PC-9 (cell line): ENCODE measurements around the gene LRRC7. TPM values are rescaled to one million over a fixed set of nuclear protein-coding genes. Genes with fewer than 3 reads are reported as not detected.

Experiments
- BruUV-seq: library from RNA; stranded (reverse); fragments of 400-500 nt; replicated peaks from 2 replicates; lab custom pipeline; 2021; lab: Mats Ljungman, UMichigan
- CTCF ChIA-PET: fragments of 300-600 bp; sonication (Branson Sonifier 250); formaldehyde crosslinking; loops from one replicate; lab custom pipeline; 2022; ENCODE audit warnings: antibody characterized with exemption; lab: Charles Lee
- POLR2A ChIA-PET: fragments of 300-600 bp; sonication (Branson Sonifier 250); formaldehyde crosslinking; loops from one replicate; lab custom pipeline; 2022; ENCODE audit warnings: antibody characterized with exemption; ENCODE audit not compliant: unreplicated experiment; lab: Charles Lee
- DNase-seq, 2 experiments: peaks; one replicate each; pipeline versions ENCODE4 v3.0.0 to v3.0.0-alpha.2; 2015 to 2022; ENCODE audit warnings: mixed read lengths in 1 of 2
- H2AFZ ChIP-seq: fragments of 200-600 bp; sonication (generic); 2 replicates; pipeline ENCODE4 v1.8.1; 2017; ENCODE audit warnings: antibody characterized with exemption
- H3F3A ChIP-seq: fragments of 200-600 bp; sonication (generic); 2 replicates; pipeline ENCODE4 v1.8.1; 2017; ENCODE audit warnings: antibody characterized with exemption, mild to moderate bottlenecking, low read depth; ENCODE audit not compliant: insufficient read depth
- H3K27ac ChIP-seq: fragments of 200-600 bp; sonication (generic); 2 replicates; pipeline ENCODE4 v1.6.1; 2016; ENCODE audit warnings: mixed run types
- H3K27me3 ChIP-seq: fragments of 200-600 bp; sonication (generic); 2 replicates; pipeline ENCODE4 v1.6.1; 2016; ENCODE audit warnings: low read depth, mixed run types; ENCODE audit not compliant: insufficient read depth
- H3K36me3 ChIP-seq: fragments of 200-600 bp; sonication (generic); 2 replicates; pipeline ENCODE4 v1.6.1; 2016; ENCODE audit warnings: low read depth, mixed run types
- H3K4me1 ChIP-seq: fragments of 200-600 bp; sonication (generic); replicated peaks from 2 replicates; pipeline ENCODE4 v1.6.1; 2016; ENCODE audit warnings: mixed run types; ENCODE audit not compliant: insufficient read depth
- H3K4me2 ChIP-seq: fragments of 200-600 bp; sonication (generic); 2 replicates; pipeline ENCODE4 v1.6.1; 2017; ENCODE audit warnings: mixed run types
- H3K4me3 ChIP-seq: fragments of 200-600 bp; sonication (generic); 2 replicates; pipeline ENCODE4 v1.6.1; 2016; ENCODE audit warnings: mixed run types
- H3K79me2 ChIP-seq: fragments of 200-600 bp; sonication (generic); 2 replicates; pipeline ENCODE4 v1.6.1; 2017; ENCODE audit warnings: low read depth, mixed run types
- H3K9me2 ChIP-seq: fragments of 200-600 bp; sonication (generic); 2 replicates; pipeline ENCODE4 v1.8.1; 2017; ENCODE audit warnings: mild to moderate bottlenecking; ENCODE audit not compliant: insufficient read depth
- H3K9me3 ChIP-seq: fragments of 200-600 bp; sonication (generic); 2 replicates; pipeline ENCODE4 v1.8.1; 2016; ENCODE audit warnings: low read depth; ENCODE audit not compliant: insufficient read depth
- H4K20me1 ChIP-seq: fragments of 200-600 bp; sonication (generic); 2 replicates; pipeline ENCODE4 v1.8.1; 2017; ENCODE audit not compliant: insufficient read depth
- CTCF ChIP-seq: fragments of 200-600 bp; sonication (generic); conservative IDR thresholded peaks from 2 replicates; pipeline ENCODE4 v1.6.1; 2017; ENCODE audit warnings: mixed run types, antibody characterized with exemption, mild to moderate bottlenecking, moderate library complexity
- EZH2 ChIP-seq: fragments of 200-600 bp; sonication (generic); IDR thresholded peaks from 2 replicates; pipeline ENCODE4 v1.8.0; 2017; ENCODE audit warnings: antibody characterized with exemption, low read depth
- intact Hi-C: fragments of 100-400 bp; cut with micrococcal nuclease; formaldehyde crosslinking; loops from one replicate; pipeline ENCODE4 v1.10.0; 2022; ENCODE audit not compliant: unreplicated experiment
- total RNA-seq: library from RNA; stranded (reverse); gene quantifications from 2 replicates; pipeline ENCODE4 v1.2.3, GENCODE V29; 2021

The LRRC7 gene
- total RNA-seq, 1 experiment from 2014 or later: not detected

GRCh38 chr1:69991644-69992043, 423.9 kb downstream of the LRRC7 start:
- Histone ChIP-seq H3K4me3 (no peak overlapping the region), H4K20me1 (no peaks in the 10 kb centered on the region), H2AFZ (no peak overlapping the region), H3K4me2 (no peak overlapping the region), H3K79me2 (no peaks in the 10 kb centered on the region), H3K9me2 (no peaks in the 10 kb centered on the region), H3K9me3 (no peaks in the 10 kb centered on the region), H3K36me3 (no peaks in the 10 kb centered on the region), H3K4me1 (no peaks in the 10 kb centered on the region), H3F3A (no peaks in the 10 kb centered on the region), H3K27me3 (no peaks in the 10 kb centered on the region), H3K27ac (no peak overlapping the region)
- ChIA-PET POLR2A (no interaction called here), CTCF (no interaction called here)
- intact Hi-C loops: no loop called here
- DNase-seq: no peak
- BruUV-seq: no TSS peak
- TF ChIP-seq CTCF (no peak), EZH2 (no peak)

GRCh38 chr1:69992594-69992993, 424.9 kb downstream of the LRRC7 start:
- H3K4me1 ChIP-seq: no peaks in the 10 kb centered on the region

GRCh38 chr1:69993810-69994209, 426.1 kb downstream of the LRRC7 start:
- H3K4me1 ChIP-seq: no peaks in the 10 kb centered on the region
- no peaks in the 10 kb centered on the region for H3K9me3 ChIP-seq
- H4K20me1 ChIP-seq: no peaks in the 10 kb centered on the region
- POLR2A ChIA-PET: no interaction called here
- BruUV-seq: no TSS peak
- DNase-seq: no peak
- no peak overlapping the region for H3K4me2 ChIP-seq
- H3K79me2 ChIP-seq: no peaks in the 10 kb centered on the region
- no peaks in the 10 kb centered on the region for H3K27me3 ChIP-seq
- TF ChIP-seq CTCF: no peak
- TF ChIP-seq EZH2: no peak
- no peaks in the 10 kb centered on the region for H3K36me3 ChIP-seq
- H3K27ac ChIP-seq: no peak overlapping the region
- no peak overlapping the region for H2AFZ ChIP-seq
- H3K9me2 ChIP-seq: no peaks in the 10 kb centered on the region
- CTCF ChIA-PET: no interaction called here
- H3F3A ChIP-seq: no peaks in the 10 kb centered on the region
- no peak overlapping the region for H3K4me3 ChIP-seq
- intact Hi-C loops: no loop called here

More at GRCh38 chr1:69992594-69992993, 424.9 kb downstream of the LRRC7 start:
- Histone ChIP-seq H4K20me1 (no peaks in the 10 kb centered on the region), H3K4me3 (no peak overlapping the region), H3K9me3 (no peaks in the 10 kb centered on the region), H3F3A (no peaks in the 10 kb centered on the region), H2AFZ (no peak overlapping the region), H3K36me3 (no peaks in the 10 kb centered on the region), H3K79me2 (no peaks in the 10 kb centered on the region), H3K27me3 (no peaks in the 10 kb centered on the region), H3K27ac (no peak overlapping the region), H3K4me2 (no peak overlapping the region), H3K9me2 (no peaks in the 10 kb centered on the region)
- TF ChIP-seq CTCF (no peak), EZH2 (no peak)
- no TSS peak for BruUV-seq
- intact Hi-C loops: no loop called here
- no peak for DNase-seq
- POLR2A ChIA-PET: no interaction called here
- CTCF ChIA-PET: interaction anchor here (0.6 kb wide), 1 partner anchor 255 kb away, joined by 3 read pairs; no protein-coding TSS in a partner anchor
